Measurements from ENCODE around the gene XAB2. TPM values are rescaled to one million over a fixed set of nuclear protein-coding genes. Genes with fewer than 3 reads are reported as not detected.

The XAB2 gene
- total RNA-seq, 1 experiment from 2014 or later, result 48.0 TPM

DNA sequence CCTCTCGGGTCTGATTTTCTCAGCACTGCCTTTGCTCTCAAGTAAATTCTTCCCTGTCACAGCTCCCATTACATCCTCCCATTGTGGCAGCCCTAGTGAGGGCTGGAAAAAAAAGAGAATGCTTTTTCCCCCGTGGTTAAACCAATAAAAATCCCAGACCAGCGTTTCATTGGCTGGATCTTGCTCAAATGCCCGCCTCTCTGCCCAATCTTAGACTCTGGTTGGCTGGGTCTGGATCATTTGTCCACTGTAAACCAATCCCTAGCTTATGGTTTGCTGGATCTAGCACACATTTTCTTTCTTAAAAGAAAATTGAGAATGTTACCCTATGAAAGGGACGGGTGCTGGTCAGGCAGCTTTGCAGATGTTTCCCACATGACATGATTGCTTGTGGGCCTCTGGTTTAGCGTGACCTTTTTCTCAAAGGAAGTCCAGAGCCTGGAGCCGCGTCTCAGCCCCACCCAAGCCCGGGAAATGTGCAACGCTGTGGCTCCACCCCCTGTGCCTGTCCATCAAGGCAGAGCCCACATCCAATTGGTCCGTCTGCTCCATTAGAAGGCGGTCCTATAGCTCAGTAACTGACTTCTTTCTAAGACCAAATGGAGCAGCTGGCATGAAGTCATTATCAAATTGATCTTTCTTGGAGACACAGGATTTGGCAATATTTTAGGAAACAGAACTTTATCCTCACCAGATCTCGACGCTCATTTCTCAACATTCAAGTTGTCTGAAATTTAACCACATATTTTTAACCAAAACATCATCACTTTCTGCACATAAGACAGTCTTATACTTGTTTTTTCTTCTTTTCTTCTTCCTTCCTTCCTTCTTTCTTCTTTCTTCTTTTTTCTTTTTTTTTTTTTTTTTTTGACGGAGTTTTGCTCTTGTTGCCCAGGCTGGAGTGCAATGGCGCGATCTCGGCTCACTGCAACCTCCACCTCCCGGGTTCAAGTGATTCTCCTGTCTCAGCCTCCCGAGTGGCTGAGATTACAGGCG, 45.0 kb upstream of the XAB2 start:
- H3K79me1 ChIP-seq (ENCODE audit: insufficient read depth, low read depth, low read length, poor library complexity, severe bottlenecking), result no peaks in the 10 kb centered on the region
- H2BK15ac ChIP-seq (ENCODE audit: low read depth, low read length), result no peak overlapping the region
- H2BK120ac ChIP-seq (ENCODE audit: low read depth, low read length, poor library complexity, severe bottlenecking), result no peak overlapping the region
- no peak overlapping the region for H2AK5ac ChIP-seq (ENCODE audit: insufficient read length, low read length)
- H4K20me1 ChIP-seq (ENCODE audit: control insufficient read depth, insufficient read depth, insufficient read length), result no peaks in the 10 kb centered on the region
- no peak overlapping the region for H3K18ac ChIP-seq (ENCODE audit: insufficient read length, low read depth, low read length)
- H2BK20ac ChIP-seq (ENCODE audit: low read depth, low read length, poor library complexity, severe bottlenecking), result no peak overlapping the region
- H3K36me3 Mint-ChIP-seq (ENCODE audit: insufficient read depth in 1 of 3, low read depth in 3 of 3), result no peaks in the 10 kb centered on the region
- H3K4me3 Mint-ChIP-seq, result no peak overlapping the region
- peaks cover 8 to 20% of the 10 kb centered on the region in 2 experiments for H3K4me1 Mint-ChIP-seq
- TF ChIP-seq, protein P1, sequence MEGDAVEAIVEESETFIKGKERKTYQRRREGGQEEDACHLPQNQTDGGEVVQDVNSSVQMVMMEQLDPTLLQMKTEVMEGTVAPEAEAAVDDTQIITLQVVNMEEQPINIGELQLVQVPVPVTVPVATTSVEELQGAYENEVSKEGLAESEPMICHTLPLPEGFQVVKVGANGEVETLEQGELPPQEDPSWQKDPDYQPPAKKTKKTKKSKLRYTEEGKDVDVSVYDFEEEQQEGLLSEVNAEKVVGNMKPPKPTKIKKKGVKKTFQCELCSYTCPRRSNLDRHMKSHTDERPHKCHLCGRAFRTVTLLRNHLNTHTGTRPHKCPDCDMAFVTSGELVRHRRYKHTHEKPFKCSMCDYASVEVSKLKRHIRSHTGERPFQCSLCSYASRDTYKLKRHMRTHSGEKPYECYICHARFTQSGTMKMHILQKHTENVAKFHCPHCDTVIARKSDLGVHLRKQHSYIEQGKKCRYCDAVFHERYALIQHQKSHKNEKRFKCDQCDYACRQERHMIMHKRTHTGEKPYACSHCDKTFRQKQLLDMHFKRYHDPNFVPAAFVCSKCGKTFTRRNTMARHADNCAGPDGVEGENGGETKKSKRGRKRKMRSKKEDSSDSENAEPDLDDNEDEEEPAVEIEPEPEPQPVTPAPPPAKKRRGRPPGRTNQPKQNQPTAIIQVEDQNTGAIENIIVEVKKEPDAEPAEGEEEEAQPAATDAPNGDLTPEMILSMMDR (conservative IDR thresholded peaks at IDR 0.05), result no peak
- H4K91ac ChIP-seq (ENCODE audit: insufficient read length, low read depth, low read length), result no peak overlapping the region
- H4K8ac ChIP-seq (replicated peaks; ENCODE audit: insufficient read length, low read depth, low read length), result no peak overlapping the region
- H3K79me2 ChIP-seq (ENCODE audit: insufficient read depth, low read length), result no peaks in the 10 kb centered on the region
- peak; percentile 75 for DNase-seq
- H3K9me3 Mint-ChIP-seq, result peaks cover 0 to 4% of the 10 kb centered on the region in 2 experiments; a peak in 3 of 5 replicates
- no peak overlapping the region for H3K9ac ChIP-seq (ENCODE audit: extremely low read depth, insufficient read length, low read length)
- peaks cover 2% of the 10 kb centered on the region; the same call in 1 of the 2 replicates for H3K27me3 ChIP-seq (ENCODE audit: insufficient read depth, low read length)
- H3K27ac Mint-ChIP-seq, result no peak overlapping the region
- H3K27me3 Mint-ChIP-seq (ENCODE audit: low read depth), result peaks cover 87% of the 10 kb centered on the region
- no peak overlapping the region for H3K4ac ChIP-seq (ENCODE audit: low read depth, low read length)
- H4K5ac ChIP-seq (ENCODE audit: insufficient read length, low read depth, low read length), result no peak overlapping the region
- H3K23me2 ChIP-seq (ENCODE audit: insufficient read length, low read depth, low read length, poor library complexity, severe bottlenecking), result peaks cover 6% of the 10 kb centered on the region
- H3T11ph ChIP-seq (ENCODE audit: low read length), result no peak overlapping the region
- no peaks in the 10 kb centered on the region for H3K4me1 ChIP-seq (ENCODE audit: insufficient read depth, low read length)
- H3K23ac ChIP-seq (ENCODE audit: insufficient read length, low read depth, low read length), result no peak overlapping the region
- H3K4me2 ChIP-seq (ENCODE audit: insufficient read depth, insufficient read length, low read length), result no peak overlapping the region
- no peaks in the 10 kb centered on the region for H3K9me3 ChIP-seq (ENCODE audit: control insufficient read depth, low read depth, low read length)
- no peak overlapping the region for H2BK5ac ChIP-seq (ENCODE audit: insufficient read length, low read length)
- H3K56ac ChIP-seq (ENCODE audit: insufficient read length, low read depth, low read length), result no peak overlapping the region
- WGBS (ENCODE audit: extremely low coverage, insufficient read length, low lambda C conversion rate), result no CpG with 5 or more reads among the region's 21 CpGs
- H3K14ac ChIP-seq (ENCODE audit: insufficient read depth, low read length), result no peak overlapping the region
- no peak overlapping the region for H2BK12ac ChIP-seq (ENCODE audit: insufficient read length, low read depth, low read length)
- no peak overlapping the region for H3K27ac ChIP-seq (ENCODE audit: insufficient read length, low read depth, low read length)
- H2AFZ ChIP-seq (ENCODE audit: low read length), result no peak overlapping the region

Measured in H9 (cell line).